Suprapubic skin (tissue), 3 donors: ENCODE results near the gene PCBP3.

Source experiments
- POLR2AphosphoS5 ChIP-seq, 3 donors: sonication (generic); formaldehyde crosslinking; IDR thresholded peaks; one replicate each; pipeline ENCODE4 v1.6.1; 2017; ENCODE audit warnings: antibody characterized with exemption in 3 of 3
- TF ChIP-seq, protein P1 (sequence below), 2 donors: fragments of 200-600 bp in 1 of 2; fragments of 450-650 bp in 1 of 2; sonication (generic) in 1 of 2; IDR thresholded peaks; one replicate each; pipeline ENCODE4 v1.5.1; 2016 to 2019; ENCODE audit warnings: antibody characterized with exemption in 2 of 2, mild to moderate bottlenecking in 1 of 2, moderate library complexity in 1 of 2

DNA sequence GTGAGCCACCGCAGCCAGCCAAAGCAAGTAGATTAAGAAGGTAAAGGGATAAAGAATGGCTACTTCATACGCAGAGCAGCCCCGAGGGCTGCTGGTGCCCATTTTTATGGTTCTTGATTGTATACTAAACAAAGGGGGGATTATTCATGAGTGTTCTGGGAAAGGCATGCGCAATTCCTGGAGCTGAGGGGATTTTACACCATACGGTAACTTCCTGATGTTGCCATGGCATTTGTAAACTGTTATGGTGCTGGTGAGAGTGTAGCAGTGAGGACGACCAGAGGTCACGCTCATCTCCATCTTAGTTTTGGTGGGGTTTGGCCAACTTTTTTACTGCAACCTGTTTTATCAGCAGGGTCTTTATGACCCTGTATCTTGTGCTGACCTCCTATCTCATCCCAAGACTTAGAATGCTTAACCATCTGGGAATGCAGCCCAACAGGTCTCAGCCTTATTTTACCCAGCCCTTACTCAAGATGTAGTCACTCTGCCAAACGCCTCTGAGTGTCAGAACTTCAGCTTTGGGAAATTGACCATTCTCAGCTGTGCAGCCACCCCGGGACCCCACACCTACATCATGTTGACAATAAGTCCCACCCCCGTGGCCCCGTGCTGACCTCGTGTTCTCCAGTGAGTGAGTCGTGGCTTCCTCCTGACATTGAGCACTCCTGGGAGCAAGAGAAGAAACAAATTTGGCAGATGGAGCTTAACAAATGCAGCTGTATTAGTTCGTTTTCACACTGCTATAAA, 188.6 kb downstream of the PCBP3 start:
- no peak for TF ChIP-seq POLR2AphosphoS5 (IDR thresholded peaks at IDR 0.05)
- TF ChIP-seq, protein P1, sequence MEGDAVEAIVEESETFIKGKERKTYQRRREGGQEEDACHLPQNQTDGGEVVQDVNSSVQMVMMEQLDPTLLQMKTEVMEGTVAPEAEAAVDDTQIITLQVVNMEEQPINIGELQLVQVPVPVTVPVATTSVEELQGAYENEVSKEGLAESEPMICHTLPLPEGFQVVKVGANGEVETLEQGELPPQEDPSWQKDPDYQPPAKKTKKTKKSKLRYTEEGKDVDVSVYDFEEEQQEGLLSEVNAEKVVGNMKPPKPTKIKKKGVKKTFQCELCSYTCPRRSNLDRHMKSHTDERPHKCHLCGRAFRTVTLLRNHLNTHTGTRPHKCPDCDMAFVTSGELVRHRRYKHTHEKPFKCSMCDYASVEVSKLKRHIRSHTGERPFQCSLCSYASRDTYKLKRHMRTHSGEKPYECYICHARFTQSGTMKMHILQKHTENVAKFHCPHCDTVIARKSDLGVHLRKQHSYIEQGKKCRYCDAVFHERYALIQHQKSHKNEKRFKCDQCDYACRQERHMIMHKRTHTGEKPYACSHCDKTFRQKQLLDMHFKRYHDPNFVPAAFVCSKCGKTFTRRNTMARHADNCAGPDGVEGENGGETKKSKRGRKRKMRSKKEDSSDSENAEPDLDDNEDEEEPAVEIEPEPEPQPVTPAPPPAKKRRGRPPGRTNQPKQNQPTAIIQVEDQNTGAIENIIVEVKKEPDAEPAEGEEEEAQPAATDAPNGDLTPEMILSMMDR (IDR thresholded peaks at IDR 0.05) = no peak
